IPS-18c (cell line): Measurements from ENCODE around the gene ADAMTSL2.

ENCODE experiments used
- H3K4me3 ChIP-seq: 2 replicates; pipeline ENCODE4 v1.7.0; 2013; ENCODE audit warnings: low read depth, mild to moderate bottlenecking, low read length, moderate library complexity; ENCODE audit not compliant: insufficient read depth
- H3K9me3 ChIP-seq: one replicate; pipeline ENCODE4 v1.6.1; 2013; ENCODE audit warnings: mild to moderate bottlenecking, low read length, moderate library complexity; ENCODE audit not compliant: control insufficient read depth, insufficient read depth

Gene ADAMTSL2

DNA sequence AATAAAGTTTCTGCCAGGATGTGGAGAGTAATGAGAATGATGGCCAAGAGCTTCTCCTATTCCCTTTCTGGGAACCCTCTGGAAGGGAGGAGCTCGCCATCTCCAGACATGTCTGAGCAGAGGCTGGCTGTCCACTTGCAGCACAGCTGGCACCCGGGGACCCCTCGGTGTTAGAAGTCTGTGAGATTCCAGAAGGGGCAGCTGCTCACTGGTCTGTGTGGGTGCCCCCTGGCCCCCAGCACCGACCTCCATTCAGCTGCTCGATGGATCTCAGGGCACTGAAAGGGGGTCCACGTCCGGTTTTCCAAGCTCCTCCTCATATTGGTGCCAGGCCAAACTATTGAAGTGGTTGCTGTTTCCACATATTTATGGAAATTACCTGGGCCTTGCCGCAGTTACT is 78.3 kb downstream of the ADAMTSL2 start:
- Histone ChIP-seq H3K4me3 (no peak overlapping the region), H3K9me3 (no peaks in the 10 kb centered on the region)

DNA sequence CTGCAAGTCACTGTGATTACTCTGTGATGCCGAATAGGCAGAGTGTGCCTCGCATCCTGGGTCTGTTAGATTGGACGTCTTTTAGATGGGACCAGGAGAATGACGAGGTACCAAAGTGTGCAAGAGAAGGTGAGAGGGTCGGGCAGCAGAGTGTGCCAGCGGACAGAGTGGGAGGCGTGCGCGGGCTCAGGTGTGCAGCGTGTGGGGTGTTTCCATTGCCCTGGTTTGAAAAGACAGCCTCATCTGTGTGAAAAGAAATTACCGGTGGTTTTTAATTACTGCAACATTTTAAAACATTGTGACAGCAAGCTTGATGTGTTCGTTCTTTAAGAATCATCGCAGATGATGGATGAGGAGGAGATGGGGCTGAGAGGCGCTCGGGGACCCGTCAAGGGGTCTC is 78.9 kb downstream of the ADAMTSL2 start:
- no peaks in the 10 kb centered on the region for H3K9me3 ChIP-seq
- H3K4me3 ChIP-seq = no peak overlapping the region

DNA sequence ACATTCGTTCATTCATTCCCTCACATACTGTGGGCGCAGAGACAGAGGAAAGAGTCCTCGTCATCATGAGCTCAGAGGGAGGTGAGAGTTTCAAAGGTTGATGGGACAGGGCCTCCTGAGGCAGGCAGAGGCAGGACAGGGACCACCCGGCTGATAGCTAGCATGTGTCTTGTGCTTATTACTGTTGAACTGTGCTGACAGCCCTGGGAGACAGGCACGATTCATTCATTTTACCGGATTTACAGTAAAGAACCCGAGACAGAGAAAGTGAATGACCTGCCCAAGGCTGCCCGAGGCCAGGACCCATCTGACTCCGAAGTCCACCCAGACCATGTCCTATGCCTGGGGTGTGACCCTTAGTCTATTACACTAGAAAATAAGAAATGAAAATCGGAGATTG is 79.6 kb downstream of the ADAMTSL2 start:
- no peak overlapping the region for H3K4me3 ChIP-seq
- H3K9me3 ChIP-seq = no peaks in the 10 kb centered on the region

DNA sequence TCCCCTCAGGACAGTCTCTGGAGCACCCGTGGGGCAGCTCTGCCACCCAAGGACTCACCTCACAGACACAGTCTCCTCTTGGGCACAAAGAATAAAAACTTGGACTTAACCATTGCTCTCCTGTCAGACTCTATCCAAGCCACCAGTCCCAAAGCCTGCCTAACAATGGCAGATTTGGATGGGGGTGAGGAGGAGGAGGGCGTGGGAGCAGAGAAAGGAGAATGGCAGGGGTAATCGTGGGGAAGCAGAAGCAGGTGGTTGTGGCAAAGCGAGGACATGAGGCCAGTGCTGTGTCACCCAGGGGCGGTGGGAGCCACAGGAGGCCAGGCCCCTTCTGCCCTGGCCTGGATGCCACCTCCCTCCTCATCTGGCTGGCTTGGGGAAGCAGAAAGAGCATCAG is 80.2 kb downstream of the ADAMTSL2 start:
- H3K9me3 ChIP-seq = no peaks in the 10 kb centered on the region
- no peak overlapping the region for H3K4me3 ChIP-seq

DNA sequence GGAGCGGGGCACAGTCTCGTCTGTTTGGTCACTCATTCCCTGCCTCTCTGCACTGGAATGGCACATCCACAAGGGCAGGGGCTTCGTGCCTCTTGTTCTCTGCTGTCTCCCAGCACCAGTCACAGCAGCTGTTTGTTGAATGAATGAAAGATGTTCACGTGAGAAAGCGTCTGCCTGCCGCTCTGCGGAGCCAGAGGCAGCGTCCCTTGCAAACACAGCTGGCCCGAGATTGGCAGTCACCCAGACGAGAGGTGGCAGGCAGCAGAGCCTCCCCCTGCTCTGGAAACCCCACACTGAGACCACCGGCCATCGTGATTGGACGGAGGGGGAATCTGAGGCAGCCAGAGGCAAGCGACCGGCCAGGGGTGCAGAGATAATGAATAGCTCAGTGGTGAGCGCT is 80.7 kb downstream of the ADAMTSL2 start:
- H3K9me3 ChIP-seq = no peaks in the 10 kb centered on the region
- no peak overlapping the region for H3K4me3 ChIP-seq

DNA sequence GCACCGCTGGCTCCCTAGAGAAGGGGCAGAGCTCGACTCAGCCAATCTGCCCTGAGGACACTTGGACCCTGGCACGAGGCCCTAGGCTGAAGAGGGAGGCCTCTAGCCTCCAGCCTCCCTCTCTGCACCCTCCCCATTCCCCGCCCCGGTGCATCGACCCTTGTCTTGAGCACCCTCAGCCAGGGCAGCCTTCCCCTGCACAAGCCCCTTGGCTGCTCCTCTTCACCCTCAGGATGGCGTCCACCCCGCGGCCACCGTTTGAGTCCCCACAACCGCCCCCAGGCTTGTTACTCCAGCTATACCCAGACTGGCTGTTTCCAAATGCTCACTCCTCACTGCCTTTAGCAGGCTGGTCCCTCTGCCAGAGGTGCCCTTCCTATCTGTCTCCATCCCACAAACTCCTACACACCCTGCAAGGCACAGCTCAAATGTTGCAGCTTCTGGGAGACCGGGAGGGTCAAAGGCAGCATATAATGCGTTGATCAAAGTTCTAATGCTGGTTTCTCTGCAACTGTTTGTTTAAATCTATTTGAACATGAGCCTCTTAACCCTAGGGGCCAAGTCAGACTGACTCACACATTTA is 81.2 kb downstream of the ADAMTSL2 start:
- Histone ChIP-seq H3K4me3 (no peak overlapping the region), H3K9me3 (no peaks in the 10 kb centered on the region)

DNA sequence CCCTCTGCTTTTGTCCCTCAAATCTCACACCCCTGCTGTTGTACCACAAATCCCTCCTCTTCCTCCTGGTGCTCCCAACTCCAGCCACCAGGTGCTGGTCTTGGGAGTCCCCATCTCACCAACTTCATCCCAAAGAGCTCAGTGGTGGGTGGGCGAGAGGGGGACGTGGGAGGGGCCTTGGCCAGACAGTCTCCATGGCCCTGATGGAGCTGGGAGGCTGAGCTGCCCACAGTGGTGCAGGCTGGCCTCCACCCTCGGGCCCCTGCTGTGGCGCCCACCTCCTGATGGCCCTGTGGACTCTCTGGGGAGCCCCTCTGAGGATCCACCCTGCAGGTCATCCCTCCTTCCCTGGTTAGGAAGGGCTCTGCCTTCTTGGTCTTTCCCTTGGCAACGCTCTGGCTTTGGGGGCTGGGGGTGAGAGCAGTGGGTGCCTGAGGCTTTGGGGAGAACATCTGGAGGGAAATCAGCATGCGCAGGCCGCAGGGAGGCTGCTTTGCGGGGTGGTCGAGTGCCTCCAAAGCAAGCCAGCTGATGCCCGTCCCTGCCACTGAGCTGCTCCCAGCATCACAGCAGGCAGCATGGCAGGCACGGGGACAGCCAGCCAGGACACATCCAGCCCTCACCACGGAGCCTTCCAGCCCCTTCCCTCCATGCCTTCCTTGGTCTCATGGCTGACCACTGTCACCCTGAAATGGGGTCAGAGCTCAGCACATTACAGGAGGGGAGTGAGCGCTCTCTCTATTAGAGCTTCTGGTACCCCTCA is 82.3 kb downstream of the ADAMTSL2 start:
- Histone ChIP-seq H3K4me3 (no peak overlapping the region), H3K9me3 (no peaks in the 10 kb centered on the region)

DNA sequence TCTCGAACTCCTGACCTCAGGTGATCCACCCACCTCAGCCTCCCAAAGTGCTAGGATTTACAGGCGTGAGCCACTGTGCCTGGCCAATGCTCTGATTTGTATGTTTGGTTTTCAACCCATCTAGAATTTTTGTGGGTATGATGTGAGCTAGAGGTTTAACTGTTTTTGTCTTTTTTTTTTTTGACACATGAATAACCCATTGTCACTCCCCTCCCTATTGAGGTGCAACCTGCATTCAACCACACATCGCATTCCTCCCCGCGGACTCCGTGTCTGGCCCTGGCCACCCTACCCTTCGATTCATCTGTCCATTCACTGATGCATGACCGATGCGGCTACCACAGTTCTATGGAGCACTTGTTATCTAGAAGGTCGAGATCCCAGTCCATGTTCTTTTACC is 84.2 kb downstream of the ADAMTSL2 start:
- no peak overlapping the region for H3K4me3 ChIP-seq
- no peaks in the 10 kb centered on the region for H3K9me3 ChIP-seq

DNA sequence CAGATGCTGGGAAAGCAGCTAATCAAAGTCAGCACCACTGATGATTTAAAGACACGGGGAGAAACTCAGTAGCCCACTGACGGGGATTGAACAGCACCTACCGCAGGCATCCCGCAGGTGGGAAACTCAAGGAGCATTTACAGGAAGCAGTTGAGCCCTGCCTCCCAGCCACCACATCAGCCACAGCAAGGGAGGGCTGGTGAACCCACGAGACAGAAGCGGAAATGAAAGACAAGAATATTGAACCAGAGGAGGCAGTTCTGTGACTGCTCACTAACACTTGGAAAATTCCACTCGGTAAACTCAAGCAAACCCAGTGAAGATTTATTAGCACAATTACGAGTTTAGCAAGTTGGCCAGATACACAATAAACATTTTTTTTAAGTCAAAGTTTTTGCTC is 85.3 kb downstream of the ADAMTSL2 start:
- no peaks in the 10 kb centered on the region for H3K9me3 ChIP-seq
- H3K4me3 ChIP-seq = no peak overlapping the region

DNA sequence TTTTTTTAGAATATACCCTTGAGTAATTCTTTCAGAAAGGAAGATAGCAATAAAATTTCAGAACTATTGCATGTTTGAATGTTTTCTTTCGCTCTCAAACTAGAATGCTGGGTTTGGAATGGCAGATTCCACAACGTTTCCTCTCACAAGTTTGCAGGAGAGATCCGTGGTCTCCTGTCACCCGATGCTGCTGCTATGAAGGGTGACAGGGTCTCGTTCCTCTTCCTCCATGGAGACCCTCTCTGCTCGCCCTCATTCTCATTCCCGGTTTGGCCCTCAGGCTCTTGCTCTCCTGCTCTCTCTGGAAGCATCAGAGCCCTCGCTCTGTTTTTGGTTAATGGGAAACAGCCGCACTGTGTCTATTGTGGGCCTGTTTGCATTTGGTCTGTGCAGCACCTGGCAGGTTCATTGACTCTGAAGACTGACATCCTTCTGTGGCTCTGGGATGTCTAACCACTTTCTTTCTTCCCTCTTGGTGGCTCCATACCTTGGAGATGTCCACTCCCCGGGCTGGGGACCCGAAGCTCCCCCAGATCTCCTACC is 87.3 kb downstream of the ADAMTSL2 start:
- Histone ChIP-seq H3K4me3 (no peak overlapping the region), H3K9me3 (no peaks in the 10 kb centered on the region)

DNA sequence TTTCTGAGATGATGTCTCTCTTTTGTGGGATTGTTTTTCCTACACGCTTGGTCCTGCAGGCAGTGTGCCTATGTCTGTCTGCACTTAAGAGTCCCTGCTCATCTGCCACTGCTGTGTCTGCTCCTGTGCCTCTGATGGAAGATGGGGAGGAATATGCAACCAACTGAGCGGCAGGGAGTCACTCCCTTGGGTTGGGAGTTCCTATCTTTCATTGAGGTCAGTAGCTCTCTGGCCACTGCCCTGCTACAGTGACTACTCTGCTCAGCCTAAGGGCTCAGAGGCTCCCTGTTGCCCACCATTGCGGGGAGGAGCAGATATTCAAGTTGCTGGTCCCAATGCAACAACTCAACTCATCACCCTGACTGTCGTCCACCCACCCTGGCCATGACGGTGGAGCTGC is 88.1 kb downstream of the ADAMTSL2 start:
- Histone ChIP-seq H3K9me3 (no peaks in the 10 kb centered on the region), H3K4me3 (no peak overlapping the region)
